ENCODE measurements around the gene CRELD1. TPM values are rescaled to one million over a fixed set of nuclear protein-coding genes. Genes with fewer than 3 reads are reported as not detected.

Gene CRELD1
- total and polyA plus RNA-seq, 9 of the 15 experiments (the other 6 are each of a cell fraction or from before 2014, with no cell fraction given), result 3.3 to 25.8 (median 16.5) TPM

DNA sequence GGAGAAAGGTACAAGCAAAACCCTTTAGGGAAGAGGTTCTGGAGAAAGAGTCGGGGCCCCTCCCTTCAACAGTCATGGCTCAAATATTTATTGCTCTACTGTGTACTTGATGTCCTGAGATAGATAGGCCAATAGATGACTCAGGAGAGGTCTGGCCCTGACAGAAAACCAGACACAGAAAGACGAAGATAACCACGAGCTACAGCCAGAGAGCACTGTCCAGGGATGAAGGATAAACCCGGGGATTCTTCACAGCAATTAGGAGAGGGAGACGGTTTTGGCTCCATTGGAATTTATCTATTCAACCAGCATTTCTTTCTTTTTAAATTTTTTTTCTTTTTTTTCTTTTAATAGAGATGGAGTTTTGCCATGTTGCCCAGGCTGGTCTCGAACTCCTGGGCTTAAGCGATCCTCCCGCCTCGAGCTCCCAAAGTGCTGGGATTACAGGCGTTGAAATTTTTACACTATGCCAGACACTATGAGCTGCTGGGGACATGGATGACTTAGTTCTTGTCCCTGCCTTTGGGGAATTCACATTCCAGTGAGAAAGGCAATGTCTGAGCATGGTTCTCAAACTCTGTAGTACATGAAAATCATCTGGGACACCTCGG, 49.0 kb upstream of the CRELD1 start:
- FAIRE-seq, result peak; percentile 94
- TF ChIP-seq ZFPM2 (CRISPR knock-in tag; IDR thresholded peaks at IDR 0.05) (no peak), CBFB (CRISPR knock-in tag; IDR thresholded peaks at IDR 0.05) (no peak), ZNF282 (CRISPR knock-in tag; IDR thresholded peaks at IDR 0.05) (no peak), ZNF717 (CRISPR knock-in tag; IDR thresholded peaks at IDR 0.05) (no peak), CHD4 (IDR thresholded peaks at IDR 0.05; ENCODE audit: insufficient read depth, insufficient replicate concordance, low read depth, low read length, poor library complexity, severe bottlenecking) (no peak), FIP1L1 (IDR thresholded peaks at IDR 0.05; ENCODE audit: low read depth, low read length, poor library complexity, severe bottlenecking) (no peak), ZNF239 (CRISPR knock-in tag; IDR thresholded peaks at IDR 0.05) (no peak), ZNF436 (CRISPR knock-in tag; IDR thresholded peaks at IDR 0.05) (no peak), NCOR1 (IDR thresholded peaks at IDR 0.05) (peak; percentile 67), PURB (CRISPR knock-in tag; IDR thresholded peaks at IDR 0.05; ENCODE audit: low read depth) (no peak), DPF2 (IDR thresholded peaks at IDR 0.05) (peak; percentile 94), ZNF197 (CRISPR knock-in tag; IDR thresholded peaks at IDR 0.05; ENCODE audit: low read depth) (no peak), BRF1 (IDR thresholded peaks at IDR 0.05; ENCODE audit: borderline replicate concordance, extremely low read depth, insufficient read length) (no peak), ZC3H11A (IDR thresholded peaks at IDR 0.05; ENCODE audit: low read depth, low read length) (no peak), STAT5B (CRISPR knock-in tag; IDR thresholded peaks at IDR 0.05) (no peak)
- TF ChIP-seq, protein P1, sequence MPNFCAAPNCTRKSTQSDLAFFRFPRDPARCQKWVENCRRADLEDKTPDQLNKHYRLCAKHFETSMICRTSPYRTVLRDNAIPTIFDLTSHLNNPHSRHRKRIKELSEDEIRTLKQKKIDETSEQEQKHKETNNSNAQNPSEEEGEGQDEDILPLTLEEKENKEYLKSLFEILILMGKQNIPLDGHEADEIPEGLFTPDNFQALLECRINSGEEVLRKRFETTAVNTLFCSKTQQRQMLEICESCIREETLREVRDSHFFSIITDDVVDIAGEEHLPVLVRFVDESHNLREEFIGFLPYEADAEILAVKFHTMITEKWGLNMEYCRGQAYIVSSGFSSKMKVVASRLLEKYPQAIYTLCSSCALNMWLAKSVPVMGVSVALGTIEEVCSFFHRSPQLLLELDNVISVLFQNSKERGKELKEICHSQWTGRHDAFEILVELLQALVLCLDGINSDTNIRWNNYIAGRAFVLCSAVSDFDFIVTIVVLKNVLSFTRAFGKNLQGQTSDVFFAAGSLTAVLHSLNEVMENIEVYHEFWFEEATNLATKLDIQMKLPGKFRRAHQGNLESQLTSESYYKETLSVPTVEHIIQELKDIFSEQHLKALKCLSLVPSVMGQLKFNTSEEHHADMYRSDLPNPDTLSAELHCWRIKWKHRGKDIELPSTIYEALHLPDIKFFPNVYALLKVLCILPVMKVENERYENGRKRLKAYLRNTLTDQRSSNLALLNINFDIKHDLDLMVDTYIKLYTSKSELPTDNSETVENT (CRISPR knock-in tag; IDR thresholded peaks at IDR 0.05), result no peak
- TF ChIP-seq, protein P2, sequence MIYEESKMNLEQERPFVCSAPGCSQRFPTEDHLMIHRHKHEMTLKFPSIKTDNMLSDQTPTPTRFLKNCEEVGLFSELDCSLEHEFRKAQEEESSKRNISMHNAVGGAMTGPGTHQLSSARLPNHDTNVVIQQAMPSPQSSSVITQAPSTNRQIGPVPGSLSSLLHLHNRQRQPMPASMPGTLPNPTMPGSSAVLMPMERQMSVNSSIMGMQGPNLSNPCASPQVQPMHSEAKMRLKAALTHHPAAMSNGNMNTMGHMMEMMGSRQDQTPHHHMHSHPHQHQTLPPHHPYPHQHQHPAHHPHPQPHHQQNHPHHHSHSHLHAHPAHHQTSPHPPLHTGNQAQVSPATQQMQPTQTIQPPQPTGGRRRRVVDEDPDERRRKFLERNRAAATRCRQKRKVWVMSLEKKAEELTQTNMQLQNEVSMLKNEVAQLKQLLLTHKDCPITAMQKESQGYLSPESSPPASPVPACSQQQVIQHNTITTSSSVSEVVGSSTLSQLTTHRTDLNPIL (CRISPR knock-in tag; IDR thresholded peaks at IDR 0.05), result no peak
- TF ChIP-seq, protein P3, sequence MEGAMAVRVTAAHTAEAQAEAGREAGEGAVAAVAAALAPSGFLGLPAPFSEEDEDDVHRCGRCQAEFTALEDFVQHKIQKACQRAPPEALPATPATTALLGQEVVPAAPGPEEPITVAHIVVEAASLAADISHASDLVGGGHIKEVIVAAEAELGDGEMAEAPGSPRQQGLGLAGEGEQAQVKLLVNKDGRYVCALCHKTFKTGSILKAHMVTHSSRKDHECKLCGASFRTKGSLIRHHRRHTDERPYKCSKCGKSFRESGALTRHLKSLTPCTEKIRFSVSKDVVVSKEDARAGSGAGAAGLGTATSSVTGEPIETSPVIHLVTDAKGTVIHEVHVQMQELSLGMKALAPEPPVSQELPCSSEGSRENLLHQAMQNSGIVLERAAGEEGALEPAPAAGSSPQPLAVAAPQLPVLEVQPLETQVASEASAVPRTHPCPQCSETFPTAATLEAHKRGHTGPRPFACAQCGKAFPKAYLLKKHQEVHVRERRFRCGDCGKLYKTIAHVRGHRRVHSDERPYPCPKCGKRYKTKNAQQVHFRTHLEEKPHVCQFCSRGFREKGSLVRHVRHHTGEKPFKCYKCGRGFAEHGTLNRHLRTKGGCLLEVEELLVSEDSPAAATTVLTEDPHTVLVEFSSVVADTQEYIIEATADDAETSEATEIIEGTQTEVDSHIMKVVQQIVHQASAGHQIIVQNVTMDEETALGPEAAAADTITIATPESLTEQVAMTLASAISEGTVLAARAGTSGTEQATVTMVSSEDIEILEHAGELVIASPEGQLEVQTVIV (CRISPR knock-in tag; IDR thresholded peaks at IDR 0.05; ENCODE audit: borderline replicate concordance), result no peak

More for the DNA sequence above, 49.0 kb upstream of the CRELD1 start:
- 26% methylated on average over 11 of the region's 11 CpGs for WGBS (ENCODE audit: insufficient coverage, low coverage, missing lambda C conversion rate)
- Histone ChIP-seq H3K9me1 (ENCODE audit: control insufficient read depth, insufficient read depth, low read length) (no peaks in the 10 kb centered on the region), H2AFZ (ENCODE audit: low read depth, low read length) (peak overlapping the region; percentile 73), H3K79me2 (ENCODE audit: control insufficient read depth, insufficient read depth, low read length) (no peaks in the 10 kb centered on the region), H3K27ac (ENCODE audit: extremely low read depth, low read depth, low read length) (peak overlapping the region; percentile 21; the same call in 1 of the 3 replicates), H3K4me1 (replicated peaks in 1 of 2; ENCODE audit: control insufficient read depth in 2 of 2, insufficient read depth in 2 of 2, low read length in 2 of 2) (peaks cover 8 to 34% of the 10 kb centered on the region in 2 experiments; a peak in 4 of 5 replicates), H4K20me1 (replicated peaks; ENCODE audit: control insufficient read depth, insufficient read depth, low read length) (no peaks in the 10 kb centered on the region), H3K36me3 (ENCODE audit: control insufficient read depth, insufficient read depth, low read length) (no peaks in the 10 kb centered on the region), H3K27me3 (ENCODE audit: control insufficient read depth in 2 of 2, insufficient read depth in 2 of 2, low read length in 2 of 2) (no peaks in the 10 kb centered on the region), H3K9ac (ENCODE audit: insufficient read depth in 1 of 2, low read depth in 2 of 2, low read length in 2 of 2) (no peak overlapping the region), H3K4me3 (no peak overlapping the region), H3K9me3 (replicated peaks; ENCODE audit: control insufficient read depth, insufficient read depth, low read depth, low read length) (no peaks in the 10 kb centered on the region), H3K4me2 (ENCODE audit: insufficient read depth, low read length) (peak overlapping the region; percentile 61)
- ChIA-PET POLR2A (interaction anchor here (0.6 to 2.4 kb wide), 12 partner anchors 8 to 176 kb away, joined by 3 to 10 read pairs (median 4); no protein-coding TSS in a partner anchor), CTCF (ENCODE audit: low intra/inter-chr PET ratio) (no interaction called here)
- intact Hi-C loops (cut with micrococcal nuclease), result no loop called here
- peak; percentile 83 to 86 (median 86) for DNase-seq (ENCODE audit: extremely low read depth in 1 of 4, low spot score in 3 of 4)
- in situ Hi-C loops (cut with MboI), result no loop called here
- BruUV-seq (replicated peaks), result no TSS peak
- peak; percentile 92 for ATAC-seq
